CD1c-positive myeloid dendritic cell (primary cell): ENCODE data around the gene ROR2.
A peak's percentile ranks its signal among the peaks of the same experiment; 100 is the strongest.

Experiments
- DNase-seq: peaks from one replicate; pipeline ENCODE4 v3.0.0-alpha.2; 2016; ENCODE audit errors: extremely low spot score

ROR2 gene

GRCh38 chr9:91517332-91517731, 432.7 kb downstream of the ROR2 start:
- DNase-seq = peak; percentile 6

- peak; percentile 85 for DNase-seq
Measured at GRCh38 chr9:91516777-91517176, 433.3 kb downstream of the ROR2 start.

GRCh38 chr9:91516081-91516480, 433.9 kb downstream of the ROR2 start:
- peak; percentile 11 for DNase-seq

GRCh38 chr9:91515074-91515687, 434.8 kb downstream of the ROR2 start:
- peak; percentile 42 for DNase-seq
